ENCODE data around the gene ZNF28. TPM values are rescaled to one million over a fixed set of nuclear protein-coding genes. Genes with fewer than 3 reads are reported as not detected.
"Not testable (repeated sequence)": the region's sequence is repeated elsewhere in the genome, so short reads cannot be mapped to it uniquely, and the experiment has no call there.

ZNF28 gene
- total RNA-seq, 1 donor: 23.2 TPM

DNA sequence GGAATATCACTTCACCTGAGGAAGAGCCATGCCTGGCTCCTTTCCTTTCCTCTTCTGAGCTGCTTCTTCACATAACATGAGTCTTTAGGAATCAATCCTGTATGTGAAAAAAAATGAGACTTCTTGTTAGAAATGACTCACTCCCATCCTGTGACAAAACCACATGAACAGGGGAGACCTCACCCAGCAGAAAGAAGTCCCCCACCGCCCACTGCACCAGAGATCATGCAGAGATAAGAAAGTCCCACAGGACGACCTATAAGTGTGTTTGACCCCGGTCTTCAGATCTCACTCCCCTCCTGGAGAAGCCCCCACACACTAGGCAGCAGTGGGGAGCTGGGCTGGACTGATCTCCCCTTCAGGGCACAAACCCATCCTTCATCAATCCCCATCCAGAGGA lies 42.6 kb downstream of the ZNF28 start:
- Histone ChIP-seq H3K9me3 (ENCODE audit: low read depth, low read length) (no peaks in the 10 kb centered on the region), H3K27ac (ENCODE audit: low read depth, low read length) (no peak overlapping the region), H3K27me3 (ENCODE audit: insufficient read depth, low read length) (no peaks in the 10 kb centered on the region), H3K4me3 (ENCODE audit: insufficient read depth, low read length) (no peak overlapping the region), H3K4me2 (ENCODE audit: insufficient read depth, low read length) (no peak overlapping the region), H4K20me1 (ENCODE audit: insufficient read depth, low read length) (no peaks in the 10 kb centered on the region), H3K36me3 (ENCODE audit: insufficient read depth, low read length) (peaks cover 7% of the 10 kb centered on the region), H2AFZ (ENCODE audit: low read length) (no peak overlapping the region), H3K4me1 (ENCODE audit: insufficient read depth, low read length) (no peaks in the 10 kb centered on the region), H3K79me2 (ENCODE audit: insufficient read depth, low read length) (no peaks in the 10 kb centered on the region)
- DNase-seq (ENCODE audit: insufficient read length, low spot score, missing footprints): no peak
- TF ChIP-seq, protein P1, sequence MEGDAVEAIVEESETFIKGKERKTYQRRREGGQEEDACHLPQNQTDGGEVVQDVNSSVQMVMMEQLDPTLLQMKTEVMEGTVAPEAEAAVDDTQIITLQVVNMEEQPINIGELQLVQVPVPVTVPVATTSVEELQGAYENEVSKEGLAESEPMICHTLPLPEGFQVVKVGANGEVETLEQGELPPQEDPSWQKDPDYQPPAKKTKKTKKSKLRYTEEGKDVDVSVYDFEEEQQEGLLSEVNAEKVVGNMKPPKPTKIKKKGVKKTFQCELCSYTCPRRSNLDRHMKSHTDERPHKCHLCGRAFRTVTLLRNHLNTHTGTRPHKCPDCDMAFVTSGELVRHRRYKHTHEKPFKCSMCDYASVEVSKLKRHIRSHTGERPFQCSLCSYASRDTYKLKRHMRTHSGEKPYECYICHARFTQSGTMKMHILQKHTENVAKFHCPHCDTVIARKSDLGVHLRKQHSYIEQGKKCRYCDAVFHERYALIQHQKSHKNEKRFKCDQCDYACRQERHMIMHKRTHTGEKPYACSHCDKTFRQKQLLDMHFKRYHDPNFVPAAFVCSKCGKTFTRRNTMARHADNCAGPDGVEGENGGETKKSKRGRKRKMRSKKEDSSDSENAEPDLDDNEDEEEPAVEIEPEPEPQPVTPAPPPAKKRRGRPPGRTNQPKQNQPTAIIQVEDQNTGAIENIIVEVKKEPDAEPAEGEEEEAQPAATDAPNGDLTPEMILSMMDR (IDR thresholded peaks at IDR 0.05; ENCODE audit: extremely low read depth, low read depth, low read length): no peak

GRCh38 chr19:52756447-52756846 lies 65.0 kb downstream of the ZNF28 start:
- not testable (repeated sequence) for DNase-seq (ENCODE audit: insufficient read length, low spot score, missing footprints); H2AFZ ChIP-seq (ENCODE audit: low read length); H3K79me2 ChIP-seq (ENCODE audit: insufficient read depth, low read length); H3K9me3 ChIP-seq (ENCODE audit: low read depth, low read length); H4K20me1 ChIP-seq (ENCODE audit: insufficient read depth, low read length); H3K4me3 ChIP-seq (ENCODE audit: insufficient read depth, low read length); H3K4me2 ChIP-seq (ENCODE audit: insufficient read depth, low read length); H3K4me1 ChIP-seq (ENCODE audit: insufficient read depth, low read length); H3K27me3 ChIP-seq (ENCODE audit: insufficient read depth, low read length); H3K36me3 ChIP-seq (ENCODE audit: insufficient read depth, low read length); H3K27ac ChIP-seq (ENCODE audit: low read depth, low read length)

DNA sequence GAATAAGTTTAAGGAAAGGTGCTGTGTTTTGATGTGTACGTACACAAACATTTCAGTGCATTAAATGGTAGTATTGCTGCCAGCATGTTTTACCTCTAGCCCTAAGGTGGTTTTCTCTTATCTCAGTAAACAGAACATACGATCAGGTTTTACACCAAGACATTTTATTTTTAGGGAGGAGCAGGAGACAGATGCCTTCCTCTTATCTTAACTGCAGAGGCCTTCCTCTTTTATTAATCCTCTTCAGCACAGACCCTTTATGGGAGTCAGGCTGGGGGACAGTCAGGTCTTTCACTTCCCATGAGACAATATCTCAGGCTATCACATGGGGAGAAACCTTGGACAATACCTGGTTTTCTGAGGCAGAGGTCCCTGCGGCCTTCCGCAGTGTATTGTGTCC lies 71.7 kb downstream of the ZNF28 start:
- no peak overlapping the region for H3K4me2 ChIP-seq (ENCODE audit: insufficient read depth, low read length)
- no peaks in the 10 kb centered on the region for H3K4me1 ChIP-seq (ENCODE audit: insufficient read depth, low read length)
- no peaks in the 10 kb centered on the region for H3K79me2 ChIP-seq (ENCODE audit: insufficient read depth, low read length)
- no peak for DNase-seq (ENCODE audit: insufficient read length, low spot score, missing footprints)
- TF ChIP-seq, protein P1 (IDR thresholded peaks at IDR 0.05; ENCODE audit: extremely low read depth, low read depth, low read length): no peak
- H3K36me3 ChIP-seq (ENCODE audit: insufficient read depth, low read length): no peaks in the 10 kb centered on the region
- H3K27ac ChIP-seq (ENCODE audit: low read depth, low read length): no peak overlapping the region
- H2AFZ ChIP-seq (ENCODE audit: low read length): no peak overlapping the region
- H3K4me3 ChIP-seq (ENCODE audit: insufficient read depth, low read length): no peak overlapping the region
- no peaks in the 10 kb centered on the region for H3K9me3 ChIP-seq (ENCODE audit: low read depth, low read length)
- no peaks in the 10 kb centered on the region for H3K27me3 ChIP-seq (ENCODE audit: insufficient read depth, low read length)
- H4K20me1 ChIP-seq (ENCODE audit: insufficient read depth, low read length): no peaks in the 10 kb centered on the region

- no peak overlapping the region for H3K27ac ChIP-seq (ENCODE audit: low read depth, low read length)
- no peaks in the 10 kb centered on the region for H3K27me3 ChIP-seq (ENCODE audit: insufficient read depth, low read length)
- TF ChIP-seq, protein P1 (IDR thresholded peaks at IDR 0.05; ENCODE audit: extremely low read depth, low read depth, low read length): peak; percentile 50
- no peaks in the 10 kb centered on the region for H3K36me3 ChIP-seq (ENCODE audit: insufficient read depth, low read length)
- H3K4me1 ChIP-seq (ENCODE audit: insufficient read depth, low read length): no peaks in the 10 kb centered on the region
- peak overlapping the region; percentile 40 for H3K4me3 ChIP-seq (ENCODE audit: insufficient read depth, low read length)
- H4K20me1 ChIP-seq (ENCODE audit: insufficient read depth, low read length): no peaks in the 10 kb centered on the region
- H3K9me3 ChIP-seq (ENCODE audit: low read depth, low read length): no peaks in the 10 kb centered on the region
- no peak for DNase-seq (ENCODE audit: insufficient read length, low spot score, missing footprints)
- peak overlapping the region; percentile 70 for H3K4me2 ChIP-seq (ENCODE audit: insufficient read depth, low read length)
- peak overlapping the region; percentile 65 for H2AFZ ChIP-seq (ENCODE audit: low read length)
- H3K79me2 ChIP-seq (ENCODE audit: insufficient read depth, low read length): no peaks in the 10 kb centered on the region
Observed at GRCh38 chr19:52748336-52748950, 73.0 kb downstream of the ZNF28 start.

Other genes starting within 250 kb of the ZNF28 start
- 52.8 and 59.5 TPM in 2 replicates for gene ZNF83, start 183.3 kb downstream of the ZNF28 start, total RNA-seq
- gene ZNF611, start 86.6 kb downstream of the ZNF28 start, total RNA-seq: 10.5 and 15.3 TPM in 2 replicates
- gene ZNF600, start 34.8 kb downstream of the ZNF28 start, total RNA-seq: 8.5 and 9.8 TPM in 2 replicates
- gene ZNF468, start 36.0 kb upstream of the ZNF28 start, total RNA-seq: 23.0 and 23.2 TPM in 2 replicates
- 10.0 and 11.2 TPM in 2 replicates for gene ZNF320, start 76.0 kb upstream of the ZNF28 start, total RNA-seq
- 4.7 and 5.0 TPM in 2 replicates for gene ZNF888, start 101.8 kb upstream of the ZNF28 start, total RNA-seq
- 8.3 and 9.8 TPM in 2 replicates for gene ZNF816, start 141.2 kb upstream of the ZNF28 start, total RNA-seq
- not detected in 2 replicates for gene ERVV-1, start 192.3 kb upstream of the ZNF28 start, total RNA-seq
- gene ERVV-2, start 223.1 kb upstream of the ZNF28 start, total RNA-seq: not detected in 2 replicates